GM21515 (cell line): Measurements from ENCODE around the gene MOXD1.

Experiments
- ATAC-seq: cut with Tn5 transposase; IDR thresholded peaks from one replicate; pipeline ENCODE4 v1.9.1; 2021; ENCODE audit not compliant: unreplicated experiment

MOXD1 gene

GRCh38 chr6:132400883-132401617 lies at the start of gene MOXD1:
MOXD1 (minus strand) TSS chr6:132401475; CDS start chr6:132401426, 49 bp downstream.
- peak; percentile 57 for ATAC-seq

GRCh38 chr6:132446855-132447241 lies 45.6 kb upstream of the MOXD1 start:
- ATAC-seq: no peak

- no peak for ATAC-seq
Measured at GRCh38 chr6:132446141-132446854, 45.0 kb upstream of the MOXD1 start.

GRCh38 chr6:132445201-132445951 lies 44.1 kb upstream of the MOXD1 start:
- ATAC-seq: no peak

- no peak for ATAC-seq
Measured at GRCh38 chr6:132443206-132443605, 41.9 kb upstream of the MOXD1 start.

- ATAC-seq: no peak
Measured at GRCh38 chr6:132430110-132430509, 28.8 kb upstream of the MOXD1 start.

GRCh38 chr6:132425176-132425575 lies 23.9 kb upstream of the MOXD1 start:
- no peak for ATAC-seq

- no peak for ATAC-seq
Measured at GRCh38 chr6:132423839-132424238, 22.6 kb upstream of the MOXD1 start.

- no peak for ATAC-seq
Measured at GRCh38 chr6:132418235-132418965, 17.1 kb upstream of the MOXD1 start.

GRCh38 chr6:132414761-132415160 lies 13.5 kb upstream of the MOXD1 start:
- ATAC-seq: no peak

- no peak for ATAC-seq
Measured at GRCh38 chr6:132414322-132414721, 13.0 kb upstream of the MOXD1 start.

- no peak for ATAC-seq
Measured at GRCh38 chr6:132413499-132413802, 12.2 kb upstream of the MOXD1 start.

- no peak for ATAC-seq
Measured at GRCh38 chr6:132412656-132413498, 11.6 kb upstream of the MOXD1 start.

GRCh38 chr6:132411296-132411695 lies 10.0 kb upstream of the MOXD1 start:
- ATAC-seq: no peak

GRCh38 chr6:132410830-132411229 lies 9.6 kb upstream of the MOXD1 start:
- no peak for ATAC-seq

GRCh38 chr6:132405143-132405915 lies 4.1 kb upstream of the MOXD1 start:
- ATAC-seq: peak; percentile 44

GRCh38 chr6:132404736-132405135 lies 3.5 kb upstream of the MOXD1 start:
- no peak for ATAC-seq

- ATAC-seq: no peak
Measured at GRCh38 chr6:132404330-132404729, 3.1 kb upstream of the MOXD1 start.

- ATAC-seq: no peak
Measured at GRCh38 chr6:132401618-132402285, 477 bp upstream of the MOXD1 start.
